Renal cortex interstitium (tissue), 11 donors: ENCODE data around the gene SAPCD1. TPM values are rescaled to one million over a fixed set of nuclear protein-coding genes. Genes with fewer than 3 reads are reported as not detected.

Experiments used
- DNase-seq, 11 donors: peaks; one replicate each; pipeline ENCODE4 v3.0.0-alpha.2; 2013; ENCODE audit warnings: low read depth in 9 of 11, low spot score in 4 of 11; ENCODE audit errors: extremely low read depth in 1 of 11
- polyA plus RNA-seq, 3 donors: library from polyadenylated mRNA; unstranded; fragments of 120-200 nt; gene quantifications; one replicate each; pipeline ENCODE4 v1.2.1, GENCODE V29; 2013; ENCODE audit not compliant: insufficient read length in 3 of 3

Gene SAPCD1
- polyA plus RNA-seq, 3 donors: 6.8 to 17.2 (median 10.0) TPM

GRCh38 chr6:31769684-31770371, 7.4 kb downstream of the SAPCD1 start:
- no peak for DNase-seq

- DNase-seq: no peak
Observed at GRCh38 chr6:31770860-31771259, 8.4 kb downstream of the SAPCD1 start.

- no peak for DNase-seq
Observed at GRCh38 chr6:31771992-31772358, 9.5 kb downstream of the SAPCD1 start.

- no peak for DNase-seq
Observed at GRCh38 chr6:31775184-31775583, 12.7 kb downstream of the SAPCD1 start.

- DNase-seq: no peak
Observed at GRCh38 chr6:31775633-31776484, 13.4 kb downstream of the SAPCD1 start.

GRCh38 chr6:31776485-31776988, 14.1 kb downstream of the SAPCD1 start:
- DNase-seq: no peak

GRCh38 chr6:31776989-31777666, 14.7 kb downstream of the SAPCD1 start, which contains the start of gene VWA7:
TSS of gene VWA7 (minus strand) at chr6:31777328. CDS start at chr6:31776779, 549 bp downstream.
- peak; percentile 44 to 89 (median 75) for DNase-seq

- DNase-seq: no peak
Observed at GRCh38 chr6:31777667-31778050, 15.2 kb downstream of the SAPCD1 start.

- DNase-seq: no peak
Observed at GRCh38 chr6:31778193-31778592, 15.7 kb downstream of the SAPCD1 start.

- DNase-seq: no peak
Observed at GRCh38 chr6:31778999-31779885, 16.8 kb downstream of the SAPCD1 start.

GRCh38 chr6:31779908-31780307, 17.5 kb downstream of the SAPCD1 start:
- DNase-seq: no peak

GRCh38 chr6:31780507-31781243, 18.2 kb downstream of the SAPCD1 start:
- DNase-seq: no peak

GRCh38 chr6:31781244-31782125, 19.0 kb downstream of the SAPCD1 start:
- no peak for DNase-seq

GRCh38 chr6:31782126-31782855, 19.8 kb downstream of the SAPCD1 start:
- DNase-seq: no peak

GRCh38 chr6:31784098-31784925, 21.9 kb downstream of the SAPCD1 start:
- no peak for DNase-seq

GRCh38 chr6:31785475-31785874, 23.0 kb downstream of the SAPCD1 start:
- DNase-seq: no peak
